ENCODE results near the gene RUNDC1. TPM values are rescaled to one million over a fixed set of nuclear protein-coding genes. Genes with fewer than 3 reads are reported as not detected.
"Not testable (repeated sequence)": the region's sequence is repeated elsewhere in the genome, so short reads cannot be mapped to it uniquely, and the experiment has no call there.

RUNDC1 gene
- total RNA-seq, 1 experiment from 2014 or later, result 11.2 TPM

GRCh38 chr17:43000894-43001293 is 20.5 kb downstream of the RUNDC1 start:
- CTCF ChIA-PET; H3K9me3 ChIP-seq (ENCODE audit: control insufficient read depth, insufficient read depth, low read depth, low read length); intact Hi-C loops (cut with micrococcal nuclease; ENCODE audit: unreplicated experiment); DNase-seq (ENCODE audit: low read depth, low spot score); ATAC-seq; in situ Hi-C loops (cut with HindIII; ENCODE audit: low pct_unique_long_range_greater_than_20kb, low sequenced_read_pairs); H3K4me3 ChIP-seq (ENCODE audit: low read depth in 2 of 2, low read length in 2 of 2); H3K27ac ChIP-seq (ENCODE audit: low read length); H3K27me3 ChIP-seq (ENCODE audit: control insufficient read depth, insufficient read depth, low read length): not testable (repeated sequence)
- POLR2A ChIA-PET, result interaction anchor here (0.7 kb wide), 1 partner anchor 1158 kb away, joined by 5 read pairs; no protein-coding TSS in a partner anchor
- BruUV-seq (replicated peaks), result TSS peak; percentile 30
- H3K36me3 ChIP-seq (ENCODE audit: control insufficient read depth, insufficient read depth, low read length), result peaks cover 17% of the 10 kb centered on the region
- H3K4me1 ChIP-seq (ENCODE audit: control insufficient read depth, insufficient read depth, low read length), result peaks cover 19% of the 10 kb centered on the region

GRCh38 chr17:43003542-43004172 is 23.3 kb downstream of the RUNDC1 start:
- ChIA-PET CTCF (no interaction called here), POLR2A (no interaction called here)
- no peaks in the 10 kb centered on the region for H3K9me3 ChIP-seq (ENCODE audit: control insufficient read depth, insufficient read depth, low read depth, low read length)
- peaks cover 16% of the 10 kb centered on the region for H3K36me3 ChIP-seq (ENCODE audit: control insufficient read depth, insufficient read depth, low read length)
- H3K27me3 ChIP-seq (ENCODE audit: control insufficient read depth, insufficient read depth, low read length), result no peaks in the 10 kb centered on the region
- intact Hi-C loops (cut with micrococcal nuclease; ENCODE audit: unreplicated experiment) (no loop called here), in situ Hi-C loops (cut with HindIII; ENCODE audit: low pct_unique_long_range_greater_than_20kb, low sequenced_read_pairs) (no loop called here)
- DNase-seq (ENCODE audit: low read depth, low spot score), result no peak
- no peak overlapping the region for H3K27ac ChIP-seq (ENCODE audit: low read length)
- peak; percentile 36 for ATAC-seq
- no peak overlapping the region for H3K4me3 ChIP-seq (ENCODE audit: low read depth in 2 of 2, low read length in 2 of 2)
- H3K4me1 ChIP-seq (ENCODE audit: control insufficient read depth, insufficient read depth, low read length), result peaks cover 12% of the 10 kb centered on the region
- no TSS peak for BruUV-seq (replicated peaks)
- TF ChIP-seq POLR2AphosphoS5 (IDR thresholded peaks at IDR 0.05; ENCODE audit: low read depth, low read length), result peak; percentile 73; the same call in 1 of the 2 replicates
- no peak for TF ChIP-seq SIN3A (IDR thresholded peaks at IDR 0.05; ENCODE audit: borderline replicate concordance, insufficient read depth, low read depth, low read length)

- BruUV-seq (replicated peaks), result no TSS peak
- DNase-seq (ENCODE audit: low read depth, low spot score), result no peak
Observed at GRCh38 chr17:43006639-43007551, 26.5 kb downstream of the RUNDC1 start, which contains the start of gene IFI35. Gene IFI35 (plus strand): TSS chr17:43006784. CDS start chr17:43006948, 164 bp downstream.

More at GRCh38 chr17:43006639-43007551, 26.5 kb downstream of the RUNDC1 start, which contains the start of gene IFI35:
- Histone ChIP-seq H3K4me1 (ENCODE audit: control insufficient read depth, insufficient read depth, low read length) (peaks cover 5% of the 10 kb centered on the region; the same call in 1 of the 2 replicates), H3K9me3 (ENCODE audit: control insufficient read depth, insufficient read depth, low read depth, low read length) (no peaks in the 10 kb centered on the region), H3K4me3 (ENCODE audit: low read depth in 2 of 2, low read length in 2 of 2) (peak within 1 kb of the TSS; percentile 64 to 92), H3K27ac (ENCODE audit: low read length) (peak within 1 kb of the TSS; percentile 92), H3K27me3 (ENCODE audit: control insufficient read depth, insufficient read depth, low read length) (no peaks in the 10 kb centered on the region), H3K36me3 (ENCODE audit: control insufficient read depth, insufficient read depth, low read length) (no peaks in the 10 kb centered on the region)
- in situ Hi-C loops (cut with HindIII; ENCODE audit: low pct_unique_long_range_greater_than_20kb, low sequenced_read_pairs), result no loop called here
- ATAC-seq, result peak; percentile 85
- ChIA-PET CTCF (no interaction called here), POLR2A (interaction anchor here (1.0 kb wide), 1 partner anchor 9 kb away, joined by 3 read pairs; no protein-coding TSS in a partner anchor)
- TF ChIP-seq POLR2AphosphoS5 (IDR thresholded peaks at IDR 0.05; ENCODE audit: low read depth, low read length) (peak; percentile 57), REST (IDR thresholded peaks at IDR 0.05; ENCODE audit: insufficient read depth in 1 of 2, low read depth in 2 of 2, low read length in 1 of 2) (no peak), CTCF (IDR thresholded peaks at IDR 0.05) (no peak), TCF7L2 (IDR thresholded peaks at IDR 0.05; ENCODE audit: low read depth, low read length) (peak; percentile 24; the same call in 1 of the 2 replicates), SIN3A (IDR thresholded peaks at IDR 0.05; ENCODE audit: borderline replicate concordance, insufficient read depth, low read depth, low read length) (no peak)
- intact Hi-C loops (cut with micrococcal nuclease; ENCODE audit: unreplicated experiment), result no loop called here
